Measurements from ENCODE around the gene AUH. TPM values are rescaled to one million over a fixed set of nuclear protein-coding genes. Genes with fewer than 3 reads are reported as not detected.
A peak's percentile ranks its signal among the peaks of the same experiment; 100 is the strongest.

The AUH gene
- total and polyA plus RNA-seq, 2 donors (not counting 1 experiment from before 2014, with no cell fraction given), result 11.3 to 55.5 TPM

DNA sequence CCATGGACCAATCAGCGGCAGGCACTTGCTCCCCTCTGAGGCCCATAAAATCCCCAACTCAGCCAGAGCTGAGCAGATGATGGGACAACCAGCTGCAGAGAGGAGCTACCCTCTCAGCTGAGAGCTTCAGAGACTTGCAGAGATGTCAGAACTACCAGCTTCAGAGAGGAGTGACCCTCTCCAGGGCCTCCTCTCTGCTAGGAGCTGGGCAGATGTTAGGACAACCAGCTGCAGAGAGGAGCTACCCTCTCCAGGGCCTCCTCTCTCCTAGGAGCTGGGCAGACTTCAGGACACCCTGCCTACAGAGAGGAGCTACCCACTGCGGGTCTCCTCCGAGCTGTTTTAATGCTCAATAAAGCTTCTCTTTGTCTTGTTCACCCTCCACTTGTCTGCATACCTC, 3.0 kb upstream of the AUH start:
- peaks cover 4% of the 10 kb centered on the region for H3K4me1 ChIP-seq (ENCODE audit: control insufficient read depth, extremely low read depth, insufficient read depth, low read length)
- no peaks in the 10 kb centered on the region for H4K20me1 ChIP-seq (ENCODE audit: control insufficient read depth, extremely low read depth, insufficient read depth, low read length)
- no peaks in the 10 kb centered on the region for H3K36me3 ChIP-seq (ENCODE audit: control insufficient read depth, insufficient read depth, low read length)
- H2AFZ ChIP-seq (ENCODE audit: low read length), result no peak overlapping the region
- H3K4me3 ChIP-seq (replicated peaks in 1 of 4; ENCODE audit: control extremely low read depth in 1 of 4, insufficient read depth in 1 of 4, low read depth in 3 of 4, low read length in 4 of 4), result no peak overlapping the region
- no peak overlapping the region for H3K27ac ChIP-seq (ENCODE audit: insufficient read depth, low read length)
- no peak for TF ChIP-seq EZH2 (IDR thresholded peaks at IDR 0.05; ENCODE audit: low read length, missing control alignments)
- TF ChIP-seq, protein P1, sequence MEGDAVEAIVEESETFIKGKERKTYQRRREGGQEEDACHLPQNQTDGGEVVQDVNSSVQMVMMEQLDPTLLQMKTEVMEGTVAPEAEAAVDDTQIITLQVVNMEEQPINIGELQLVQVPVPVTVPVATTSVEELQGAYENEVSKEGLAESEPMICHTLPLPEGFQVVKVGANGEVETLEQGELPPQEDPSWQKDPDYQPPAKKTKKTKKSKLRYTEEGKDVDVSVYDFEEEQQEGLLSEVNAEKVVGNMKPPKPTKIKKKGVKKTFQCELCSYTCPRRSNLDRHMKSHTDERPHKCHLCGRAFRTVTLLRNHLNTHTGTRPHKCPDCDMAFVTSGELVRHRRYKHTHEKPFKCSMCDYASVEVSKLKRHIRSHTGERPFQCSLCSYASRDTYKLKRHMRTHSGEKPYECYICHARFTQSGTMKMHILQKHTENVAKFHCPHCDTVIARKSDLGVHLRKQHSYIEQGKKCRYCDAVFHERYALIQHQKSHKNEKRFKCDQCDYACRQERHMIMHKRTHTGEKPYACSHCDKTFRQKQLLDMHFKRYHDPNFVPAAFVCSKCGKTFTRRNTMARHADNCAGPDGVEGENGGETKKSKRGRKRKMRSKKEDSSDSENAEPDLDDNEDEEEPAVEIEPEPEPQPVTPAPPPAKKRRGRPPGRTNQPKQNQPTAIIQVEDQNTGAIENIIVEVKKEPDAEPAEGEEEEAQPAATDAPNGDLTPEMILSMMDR (conservative IDR thresholded peaks at IDR 0.05 in 1 of 2, IDR thresholded peaks at IDR 0.05 in 1 of 2; ENCODE audit: low read depth in 1 of 2, low read length in 2 of 2), result no peak
- H3K9ac ChIP-seq (ENCODE audit: insufficient read depth, low read length), result no peak overlapping the region
- H3K9me3 ChIP-seq (ENCODE audit: control insufficient read depth, insufficient read depth, low read depth, low read length), result no peaks in the 10 kb centered on the region
- no peaks in the 10 kb centered on the region for H3K27me3 ChIP-seq (ENCODE audit: control insufficient read depth, insufficient read depth, low read length)
- DNase-seq (ENCODE audit: low read depth in 2 of 2), result no peak
- peaks cover 17% of the 10 kb centered on the region for H3K79me2 ChIP-seq (ENCODE audit: control insufficient read depth, insufficient read depth, low read length)
- no peak overlapping the region for H3K4me2 ChIP-seq (ENCODE audit: extremely low read depth, insufficient read depth, low read length)

DNA sequence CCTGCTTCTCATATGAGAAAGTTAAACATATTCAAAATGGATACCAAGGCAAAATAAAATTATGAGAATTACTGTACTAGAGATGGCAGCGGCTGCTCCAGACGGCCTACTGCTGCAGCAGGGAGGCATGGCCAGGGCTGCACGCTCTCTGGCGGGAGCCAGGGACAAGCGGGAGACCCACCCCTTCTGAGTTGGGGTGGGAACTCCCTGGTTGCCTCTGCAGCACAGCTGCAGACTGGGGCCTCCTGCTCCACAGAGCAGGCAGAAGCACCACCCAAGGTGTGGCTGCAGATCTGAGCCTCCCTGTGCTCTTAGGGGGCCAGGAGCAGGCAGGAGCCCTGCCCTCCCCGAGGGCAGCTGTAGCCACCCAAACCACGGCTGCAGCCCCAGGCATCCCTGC, 2.3 kb upstream of the AUH start:
- no peak for DNase-seq (ENCODE audit: low read depth in 2 of 2)
- no peak overlapping the region for H3K4me2 ChIP-seq (ENCODE audit: extremely low read depth, insufficient read depth, low read length)
- H3K9ac ChIP-seq (ENCODE audit: insufficient read depth, low read length), result no peak overlapping the region
- H3K9me3 ChIP-seq (ENCODE audit: control insufficient read depth, insufficient read depth, low read depth, low read length), result no peaks in the 10 kb centered on the region
- H3K27ac ChIP-seq (ENCODE audit: insufficient read depth, low read length), result no peak overlapping the region
- H3K4me1 ChIP-seq (ENCODE audit: control insufficient read depth, extremely low read depth, insufficient read depth, low read length), result peaks cover 4% of the 10 kb centered on the region
- no peak overlapping the region for H3K4me3 ChIP-seq (replicated peaks in 1 of 4; ENCODE audit: control extremely low read depth in 1 of 4, insufficient read depth in 1 of 4, low read depth in 3 of 4, low read length in 4 of 4)
- H3K36me3 ChIP-seq (ENCODE audit: control insufficient read depth, insufficient read depth, low read length), result no peaks in the 10 kb centered on the region
- H3K27me3 ChIP-seq (ENCODE audit: control insufficient read depth, insufficient read depth, low read length), result no peaks in the 10 kb centered on the region
- H2AFZ ChIP-seq (ENCODE audit: low read length), result no peak overlapping the region
- peaks cover 22% of the 10 kb centered on the region for H3K79me2 ChIP-seq (ENCODE audit: control insufficient read depth, insufficient read depth, low read length)
- no peaks in the 10 kb centered on the region for H4K20me1 ChIP-seq (ENCODE audit: control insufficient read depth, extremely low read depth, insufficient read depth, low read length)
- TF ChIP-seq, protein P1 (conservative IDR thresholded peaks at IDR 0.05 in 1 of 2, IDR thresholded peaks at IDR 0.05 in 1 of 2; ENCODE audit: low read depth in 1 of 2, low read length in 2 of 2), result no peak
- TF ChIP-seq EZH2 (IDR thresholded peaks at IDR 0.05; ENCODE audit: low read length, missing control alignments), result no peak

DNA sequence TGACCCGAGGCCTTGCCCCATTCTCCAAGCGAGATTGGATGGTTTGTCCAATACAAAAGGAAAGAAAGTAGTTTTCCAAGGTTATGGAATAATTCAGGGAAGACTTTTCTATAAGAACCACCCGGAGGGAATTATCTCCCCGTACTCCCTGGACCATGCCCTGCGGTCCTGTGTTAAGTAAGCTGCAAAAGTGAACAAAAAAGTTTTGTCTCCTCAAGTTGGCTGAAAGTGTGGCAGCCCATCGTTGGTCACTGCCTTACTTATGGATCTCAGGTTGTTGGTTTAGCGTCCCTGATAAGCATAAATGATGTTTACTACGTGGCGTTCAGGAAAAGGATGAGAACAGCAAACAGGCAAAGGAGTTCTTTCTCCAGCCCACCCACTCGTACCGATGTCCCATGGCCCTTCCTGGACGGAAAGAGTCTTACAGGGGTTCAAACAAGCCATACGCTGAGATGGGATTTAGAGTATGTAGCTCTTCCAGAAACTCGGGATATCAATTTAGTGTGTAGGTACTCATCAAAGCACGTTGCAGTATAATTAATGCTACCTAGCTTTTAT, 413 bp upstream of the AUH start:
- H3K27me3 ChIP-seq (ENCODE audit: control insufficient read depth, insufficient read depth, low read length), result no peaks in the 10 kb centered on the region
- H3K9me3 ChIP-seq (ENCODE audit: control insufficient read depth, insufficient read depth, low read depth, low read length), result no peaks in the 10 kb centered on the region
- TF ChIP-seq, protein P1 (conservative IDR thresholded peaks at IDR 0.05 in 1 of 2, IDR thresholded peaks at IDR 0.05 in 1 of 2; ENCODE audit: low read depth in 1 of 2, low read length in 2 of 2), result no peak
- TF ChIP-seq EZH2 (IDR thresholded peaks at IDR 0.05; ENCODE audit: low read length, missing control alignments), result no peak
- H3K79me2 ChIP-seq (ENCODE audit: control insufficient read depth, insufficient read depth, low read length), result peaks cover 33% of the 10 kb centered on the region
- H2AFZ ChIP-seq (ENCODE audit: low read length), result peak overlapping the region; percentile 93
- no peak for DNase-seq (ENCODE audit: low read depth in 2 of 2)
- H3K36me3 ChIP-seq (ENCODE audit: control insufficient read depth, insufficient read depth, low read length), result no peaks in the 10 kb centered on the region
- peak overlapping the region; percentile 62 for H3K4me2 ChIP-seq (ENCODE audit: extremely low read depth, insufficient read depth, low read length)
- peaks cover 4% of the 10 kb centered on the region for H3K4me1 ChIP-seq (ENCODE audit: control insufficient read depth, extremely low read depth, insufficient read depth, low read length)
- peak overlapping the region in 2 of 4 experiments; percentile 41 to 83 for H3K4me3 ChIP-seq (replicated peaks in 1 of 4; ENCODE audit: control extremely low read depth in 1 of 4, insufficient read depth in 1 of 4, low read depth in 3 of 4, low read length in 4 of 4)
- no peaks in the 10 kb centered on the region for H4K20me1 ChIP-seq (ENCODE audit: control insufficient read depth, extremely low read depth, insufficient read depth, low read length)
- H3K9ac ChIP-seq (ENCODE audit: insufficient read depth, low read length), result no peak overlapping the region
- H3K27ac ChIP-seq (ENCODE audit: insufficient read depth, low read length), result peak overlapping the region; percentile 81

Measured in fibroblast of lung (primary cell).